NCI-H187 (cell line): ENCODE data around the gene ZNF765.
A peak's percentile ranks its signal among the peaks of the same experiment; 100 is the strongest.
"Not testable (repeated sequence)": the region's sequence is repeated elsewhere in the genome, so short reads cannot be mapped to it uniquely, and the experiment has no call there.

Experiments used
- DNase-seq, 2 experiments: peaks; one replicate each; lab custom pipeline; 2025; lab: John Stamatoyannopoulos, UW

ZNF765 gene

GRCh38 chr19:53422551-53422950 is 27.6 kb downstream of the ZNF765 start:
- peak; percentile 62 to 66 for DNase-seq

GRCh38 chr19:53423074-53423473 is 28.1 kb downstream of the ZNF765 start:
- peak; percentile 4 to 21 for DNase-seq

GRCh38 chr19:53423680-53424079 is 28.7 kb downstream of the ZNF765 start:
- peak in 1 of 2 experiments; percentile 4 for DNase-seq

GRCh38 chr19:53424968-53425597 is 30.1 kb downstream of the ZNF765 start:
- DNase-seq = peak; percentile 55 to 58

GRCh38 chr19:53431399-53432087 is 36.6 kb downstream of the ZNF765 start, which contains the start of gene ZNF761:
TSS of gene ZNF761 (plus strand) at chr19:53431984. CDS start at chr19:53447269, 15,285 bp downstream.
- DNase-seq = peak; percentile 94 to 97

- DNase-seq = peak in 1 of 2 experiments; percentile 44
Measured at GRCh38 chr19:53432088-53432661, 37.2 kb downstream of the ZNF765 start.

GRCh38 chr19:53443809-53444208 is 48.9 kb downstream of the ZNF765 start:
- DNase-seq = not testable (repeated sequence)

- DNase-seq = not testable (repeated sequence)
Measured at GRCh38 chr19:53447196-53447595, 52.2 kb downstream of the ZNF765 start.

- DNase-seq = no peak
Measured at GRCh38 chr19:53455828-53456227, 60.9 kb downstream of the ZNF765 start.

GRCh38 chr19:53460131-53460721 is 65.3 kb downstream of the ZNF765 start:
- not testable (repeated sequence) for DNase-seq

- no peak for DNase-seq
Measured at GRCh38 chr19:53461866-53462265, 66.9 kb downstream of the ZNF765 start.

- no peak for DNase-seq
Measured at GRCh38 chr19:53462861-53463260, 67.9 kb downstream of the ZNF765 start.

- no peak for DNase-seq
Measured at GRCh38 chr19:53463263-53463662, 68.3 kb downstream of the ZNF765 start.

- DNase-seq = no peak
Measured at GRCh38 chr19:53466726-53467484, 72.0 kb downstream of the ZNF765 start.

- peak; percentile 57 to 81 for DNase-seq
Measured at GRCh38 chr19:53467485-53468262, 72.7 kb downstream of the ZNF765 start, which contains the start of gene ZNF813. TSS of gene ZNF813 (plus strand) at chr19:53467733. CDS start at chr19:53483823, 16,090 bp downstream.

GRCh38 chr19:53468628-53469027 is 73.7 kb downstream of the ZNF765 start:
- not testable (repeated sequence) for DNase-seq

- no peak for DNase-seq
Measured at GRCh38 chr19:53471916-53472315, 77.0 kb downstream of the ZNF765 start.

GRCh38 chr19:53474832-53475231 is 79.9 kb downstream of the ZNF765 start:
- DNase-seq = not testable (repeated sequence)

GRCh38 chr19:53475470-53475869 is 80.5 kb downstream of the ZNF765 start:
- not testable (repeated sequence) for DNase-seq
